Measurements from ENCODE around the gene SHD.

- TF ChIP-seq CTCF (IDR thresholded peaks at IDR 0.05) = peak; percentile 70 to 87 (median 78)
- no peak for TF ChIP-seq POLR2A (IDR thresholded peaks at IDR 0.05)
Observed at GRCh38 chr19:4267101-4267900, 11.8 kb upstream of the SHD start.

Measured in uterus (tissue), 2 donors.